GM21423 (cell line): ENCODE data around the gene PIP5KL1.
A peak's percentile ranks its signal among the peaks of the same experiment; 100 is the strongest.

Experiments
- ATAC-seq: cut with Tn5 transposase; IDR thresholded peaks from one replicate; pipeline ENCODE4 v1.9.1; 2021; ENCODE audit warnings: mild to moderate bottlenecking, moderate library complexity; ENCODE audit not compliant: unreplicated experiment

The PIP5KL1 gene

GRCh38 chr9:127930231-127931091 is at the start of gene PIP5KL1:
TSS of gene PIP5KL1 (minus strand) at chr9:127930777. CDS start at chr9:127930752, 25 bp downstream.
- peak; percentile 74 for ATAC-seq

GRCh38 chr9:127980060-127980705 is 49.6 kb upstream of the PIP5KL1 start:
- peak; percentile 28 for ATAC-seq

GRCh38 chr9:127979333-127980059 is 48.9 kb upstream of the PIP5KL1 start:
- no peak for ATAC-seq

GRCh38 chr9:127979015-127979332 is 48.4 kb upstream of the PIP5KL1 start:
- ATAC-seq: no peak

- no peak for ATAC-seq
Observed at GRCh38 chr9:127977884-127978647, 47.5 kb upstream of the PIP5KL1 start.

- no peak for ATAC-seq
Observed at GRCh38 chr9:127977009-127977883, 46.7 kb upstream of the PIP5KL1 start.

- ATAC-seq: no peak
Observed at GRCh38 chr9:127976498-127976897, 45.9 kb upstream of the PIP5KL1 start.

GRCh38 chr9:127975376-127976315 is 45.1 kb upstream of the PIP5KL1 start:
- no peak for ATAC-seq

- ATAC-seq: no peak
Observed at GRCh38 chr9:127974769-127975261, 44.2 kb upstream of the PIP5KL1 start.

GRCh38 chr9:127974001-127974768 is 43.6 kb upstream of the PIP5KL1 start:
- no peak for ATAC-seq

- no peak for ATAC-seq
Observed at GRCh38 chr9:127973169-127974000, 42.8 kb upstream of the PIP5KL1 start.

GRCh38 chr9:127972236-127972871 is 41.8 kb upstream of the PIP5KL1 start:
- no peak for ATAC-seq

GRCh38 chr9:127971357-127972235 is 41.0 kb upstream of the PIP5KL1 start:
- peak; percentile 15 for ATAC-seq

- peak; percentile 71 for ATAC-seq
Observed at GRCh38 chr9:127970401-127971313, 40.1 kb upstream of the PIP5KL1 start.
